H1 (cell line): ENCODE results near the gene HDAC9. TPM values are rescaled to one million over a fixed set of nuclear protein-coding genes. Genes with fewer than 3 reads are reported as not detected.

ENCODE experiments used
- CTCF ChIA-PET: fragments of 300-600 bp; sonication (Branson Sonifier 250); formaldehyde crosslinking; loops from one replicate; lab custom pipeline; 2021; ENCODE audit not compliant: partially characterized antibody; lab: Charles Lee
- POLR2A ChIA-PET: fragments of 300-600 bp; sonication (Branson Sonifier 250); formaldehyde crosslinking; loops from one replicate; lab custom pipeline; 2021; ENCODE audit warnings: inconsistent platforms; ENCODE audit not compliant: partially characterized antibody; lab: Charles Lee
- DNase-seq, 2 experiments: peaks; one replicate each; pipeline versions ENCODE4 v3.0.0 to v3.0.0-alpha.2; 2010 to 2022; ENCODE audit warnings: low spot score in 2 of 2, low read depth in 1 of 2, mixed read lengths in 1 of 2
- FAIRE-seq: peaks from 2 replicates; lab custom pipeline; 2011; peaks lifted over from hg19 to GRCh38; lab: Jason Lieb, UNC
- H2AFZ ChIP-seq: 2 replicates; pipeline ENCODE4 v1.8.1; 2012; ENCODE audit warnings: low read length, inconsistent platforms
- H2AK5ac ChIP-seq: 2 replicates; pipeline ENCODE4 v1.6.1; 2013; ENCODE audit warnings: low read depth, low read length
- H2BK120ac ChIP-seq: replicated peaks from 2 replicates; pipeline ENCODE3; 2013; ENCODE audit warnings: low read depth, low read length, inconsistent platforms
- H2BK12ac ChIP-seq: 2 replicates; pipeline ENCODE4 v1.6.1; 2013; ENCODE audit warnings: low read depth, low read length
- H2BK15ac ChIP-seq: 2 replicates; pipeline ENCODE4 v1.6.1; 2013; ENCODE audit warnings: low read length
- H2BK20ac ChIP-seq: 2 replicates; pipeline ENCODE4 v1.6.1; 2013; ENCODE audit warnings: low read length
- H2BK5ac ChIP-seq: 2 replicates; pipeline ENCODE4 v1.6.1; 2013; ENCODE audit warnings: low read depth, low read length
- H3K14ac ChIP-seq: 2 replicates; pipeline ENCODE4 v1.6.1; 2013; ENCODE audit warnings: inconsistent platforms; ENCODE audit not compliant: insufficient read length
- H3K18ac ChIP-seq: 2 replicates; pipeline ENCODE4 v1.6.1; 2013; ENCODE audit warnings: low read length; ENCODE audit errors: extremely low read depth
- H3K23ac ChIP-seq: 2 replicates; pipeline ENCODE4 v1.6.1; 2013; ENCODE audit warnings: inconsistent platforms; ENCODE audit not compliant: insufficient read length
- H3K23me2 ChIP-seq: 2 replicates; pipeline ENCODE4 v1.6.1; 2013; ENCODE audit warnings: low read depth, low read length
- H3K27ac ChIP-seq: 2 replicates; pipeline ENCODE4 v1.6.1; 2011; ENCODE audit warnings: low read depth, low read length, inconsistent platforms
- H3K27me3 ChIP-seq, 4 experiments: replicated peaks in 1 of 4; 1 replicate in 1 of 4; 2 replicates in 3 of 4; pipeline versions ENCODE4 v1.6.1 to v1.8.1; 2011 to 2013; ENCODE audit warnings: low read length in 3 of 4, mild to moderate bottlenecking in 3 of 4, inconsistent platforms in 2 of 4, mixed read lengths in 2 of 4, moderate library complexity in 1 of 4; ENCODE audit not compliant: control insufficient read depth in 3 of 4, insufficient read depth in 3 of 4; ENCODE audit errors: extremely low read depth in 1 of 4
- H3K36me3 ChIP-seq, 4 experiments: 2 replicates each; pipeline versions ENCODE4 v1.6.1 to v1.8.1; 2011 to 2013; ENCODE audit warnings: mild to moderate bottlenecking in 4 of 4, low read length in 3 of 4, moderate library complexity in 2 of 4, control low read depth in 1 of 4, inconsistent platforms in 1 of 4; ENCODE audit not compliant: insufficient read depth in 4 of 4, control insufficient read depth in 2 of 4
- H3K4ac ChIP-seq: replicated peaks from 2 replicates; pipeline ENCODE3; 2013; ENCODE audit warnings: low read length, low read depth, mixed read lengths, inconsistent platforms; ENCODE audit not compliant: insufficient read length
- H3K4me1 ChIP-seq, 4 experiments: replicated peaks in 1 of 4; 1 replicate in 1 of 4; 2 replicates in 3 of 4; pipeline versions ENCODE4 v1.6.1 to v1.8.1; 2011 to 2013; ENCODE audit warnings: low read length in 3 of 4, inconsistent platforms in 2 of 4, mixed read lengths in 1 of 4; ENCODE audit not compliant: insufficient read depth in 4 of 4, control insufficient read depth in 3 of 4
- H3K4me2 ChIP-seq, 2 experiments: 2 replicates each; pipeline versions ENCODE4 v1.6.1 to v1.8.1; 2011 to 2013; ENCODE audit warnings: low read depth in 2 of 2, low read length in 2 of 2, control low read depth in 1 of 2, inconsistent platforms in 1 of 2, mild to moderate bottlenecking in 1 of 2; ENCODE audit not compliant: insufficient read depth in 1 of 2
- H3K4me3 ChIP-seq, 4 experiments: fragments of 200-600, 300-600 bp in 1 of 4; sonication (generic), shearing (Covaris generic), sonication (Bioruptor Twin) in 1 of 4; 2 replicates each; pipeline versions ENCODE4 v1.5.1 to v1.8.1; 2011 to 2016; ENCODE audit warnings: low read length in 4 of 4, low read depth in 3 of 4, control low read depth in 2 of 4, inconsistent platforms in 2 of 4, mild to moderate bottlenecking in 2 of 4, mixed read lengths in 1 of 4, moderate library complexity in 1 of 4; ENCODE audit not compliant: insufficient read depth in 2 of 4; ENCODE audit errors: extremely low read depth in 1 of 4
- H3K56ac ChIP-seq: replicated peaks from 2 replicates; pipeline ENCODE3; 2013; ENCODE audit warnings: low read depth, mild to moderate bottlenecking, mixed read lengths, low read length, inconsistent platforms; ENCODE audit not compliant: insufficient read length
- H3K79me1 ChIP-seq: 2 replicates; pipeline ENCODE4 v1.6.1; 2013; ENCODE audit warnings: low read depth, low read length, control low read depth
- H3K79me2 ChIP-seq, 2 experiments: 2 replicates each; pipeline versions ENCODE4 v1.6.1 to v1.8.1; 2012 to 2013; ENCODE audit warnings: low read length in 2 of 2, mild to moderate bottlenecking in 2 of 2, inconsistent platforms in 1 of 2; ENCODE audit not compliant: insufficient read depth in 2 of 2, control insufficient read depth in 1 of 2
- H3K9ac ChIP-seq, 4 experiments: replicated peaks in 1 of 4; 1 replicate in 1 of 4; 2 replicates in 3 of 4; pipeline versions ENCODE4 v1.6.1 to v1.8.1; 2011 to 2013; ENCODE audit warnings: low read depth in 3 of 4, low read length in 3 of 4, control low read depth in 2 of 4, mild to moderate bottlenecking in 2 of 4, moderate library complexity in 2 of 4, inconsistent platforms in 1 of 4; ENCODE audit errors: extremely low read depth in 1 of 4
- H3K9me3 ChIP-seq, 2 experiments: 2 replicates each; pipeline versions ENCODE4 v1.6.1 to v1.8.1; 2012 to 2013; ENCODE audit warnings: mild to moderate bottlenecking in 2 of 2, moderate library complexity in 2 of 2, control low read depth in 1 of 2, inconsistent platforms in 1 of 2, low read depth in 1 of 2, low read length in 1 of 2, mixed read lengths in 1 of 2; ENCODE audit not compliant: insufficient read depth in 2 of 2
- H4K20me1 ChIP-seq, 2 experiments: replicated peaks in 1 of 2; 2 replicates each; pipeline versions ENCODE3 to v1.8.1; 2011 to 2013; ENCODE audit warnings: inconsistent platforms in 2 of 2, low read length in 2 of 2, mild to moderate bottlenecking in 1 of 2; ENCODE audit not compliant: insufficient read depth in 2 of 2, control insufficient read depth in 1 of 2
- H4K5ac ChIP-seq: 2 replicates; pipeline ENCODE4 v1.6.1; 2013; ENCODE audit warnings: low read length, low read depth, mixed read lengths, inconsistent platforms; ENCODE audit not compliant: insufficient read length
- H4K8ac ChIP-seq: 2 replicates; pipeline ENCODE4 v1.8.0; 2013; ENCODE audit warnings: mild to moderate bottlenecking, moderate library complexity, low read length, inconsistent platforms; ENCODE audit not compliant: insufficient read depth; ENCODE audit errors: extremely low read depth
- H4K91ac ChIP-seq: replicated peaks from 2 replicates; pipeline ENCODE3; 2013; ENCODE audit warnings: low read length, mixed read lengths, inconsistent platforms; ENCODE audit not compliant: insufficient read length
- CBX5 ChIP-seq: fragments of 300-800, 300-1000 bp; sonication (generic); IDR thresholded peaks from 2 replicates; pipeline ENCODE4 v1.7.1; 2016; ENCODE audit warnings: antibody characterized with exemption, low read length, low read depth
- CEBPB ChIP-seq: IDR thresholded peaks from 2 replicates; pipeline ENCODE4 v1.6.1; 2012; ENCODE audit warnings: low read depth, low read length
- CHD1 ChIP-seq: IDR thresholded peaks from 2 replicates; pipeline ENCODE4 v1.6.1; 2012; ENCODE audit warnings: low read depth, low read length, improper control_type of control experiment
- E2F6 ChIP-seq: IDR thresholded peaks from 2 replicates; pipeline ENCODE4 v1.6.1; 2012; ENCODE audit warnings: inconsistent platforms
- TCF12 ChIP-seq: IDR thresholded peaks from 2 replicates; pipeline ENCODE4 v1.6.1; 2011; ENCODE audit warnings: low read depth, mild to moderate bottlenecking, low read length
- WGBS, 2 experiments: shearing (Covaris generic) in 1 of 2; methylation state at CpG; one replicate each; pipeline versions ENCODE4 v1.1.6 to v1.1.7; 2013 to 2015; ENCODE audit warnings: low lambda C conversion rate in 2 of 2, mixed read lengths in 2 of 2, inconsistent platforms in 1 of 2, low coverage in 1 of 2, missing lambda C conversion rate in 1 of 2; ENCODE audit not compliant: insufficient replicate concordance in 2 of 2, insufficient coverage in 1 of 2, insufficient read length in 1 of 2; ENCODE audit errors: extremely low coverage in 1 of 2, missing lambda C conversion rate in 1 of 2; 5-methylcytosine and 5-hydroxymethylcytosine counted together
- polyA plus RNA-seq, 7 experiments: library from polyadenylated mRNA; depleted of rRNA in 3 of 7; stranded (reverse) in 5 of 7; unstranded in 2 of 7; fragments of >200 nt in 5 of 7; fragments of 200-250 nt in 2 of 7; gene quantifications; 1 replicate in 5 of 7; 2 replicates in 1 of 7; 4 replicates in 1 of 7; pipeline versions ENCODE4 v1.2.1 to v1.2.3, GENCODE V29; 2011 to 2013; ENCODE audit warnings: missing spikeins in 2 of 7, mixed read lengths in 2 of 7
- total RNA-seq: library from RNA; stranded (reverse); fragmentation: NEBNext Ultra II Directional; extraction: Animal tissue kit (Norgen Biotek cat#: 25700); gene quantifications from 2 replicates; pipeline ENCODE4 v1.2.1, GENCODE V29; 2021

Gene HDAC9
- total and polyA plus RNA-seq, 2 of the 8 experiments (the other 6 are each of a cell fraction or from before 2014, with no cell fraction given) = 9.5 to 13.1 TPM

- no peak for TF ChIP-seq CHD1
Observed at GRCh38 chr7:18843979-18844378, 348.4 kb downstream of the HDAC9 start (continued).

- no peak for FAIRE-seq
- POLR2A ChIA-PET = no interaction called here
- TF ChIP-seq CEBPB = no peak
- no peak for TF ChIP-seq E2F6
- no peak for TF ChIP-seq TCF12
- TF ChIP-seq CBX5 = no peak
Observed at GRCh38 chr7:18844735-18845134, 349.2 kb downstream of the HDAC9 start.

More at GRCh38 chr7:18844735-18845134, 349.2 kb downstream of the HDAC9 start:
- Histone ChIP-seq H4K5ac (no peak overlapping the region), H3K4me2 (no peak overlapping the region), H3K36me3 (no peaks in the 10 kb centered on the region), H2BK5ac (no peak overlapping the region), H4K20me1 (no peaks in the 10 kb centered on the region), H3K79me2 (no peaks in the 10 kb centered on the region), H3K9ac (no peak overlapping the region), H2BK15ac (no peak overlapping the region), H3K9me3 (no peaks in the 10 kb centered on the region), H3K27ac (no peak overlapping the region), H4K8ac (no peak overlapping the region), H2BK12ac (no peak overlapping the region), H3K79me1 (no peaks in the 10 kb centered on the region), H4K91ac (no peak overlapping the region), H3K27me3 (no peaks in the 10 kb centered on the region), H2BK20ac (no peak overlapping the region), H3K4me3 (no peak overlapping the region), H3K56ac (no peak overlapping the region), H3K4me1 (no peaks in the 10 kb centered on the region), H3K14ac (no peak overlapping the region), H2BK120ac (no peak overlapping the region), H3K18ac (no peak overlapping the region), H3K23ac (no peak overlapping the region), H2AK5ac (no peak overlapping the region), H3K23me2 (no peaks in the 10 kb centered on the region), H3K4ac (no peak overlapping the region), H2AFZ (no peak overlapping the region)
- DNase-seq = no peak
- 88% methylated on average over 5 of the region's 5 CpGs; no CpG with 5 or more reads in 1 of the 2 experiments for WGBS, 2 experiments
- CTCF ChIA-PET = no interaction called here
